GM18873 (cell line): ENCODE data around the gene ZCCHC4.
"Not testable (repeated sequence)": the region's sequence is repeated elsewhere in the genome, so short reads cannot be mapped to it uniquely, and the experiment has no call there.

ENCODE experiments used
- ATAC-seq: cut with Tn5 transposase; IDR thresholded peaks from one replicate; pipeline ENCODE4 v1.9.1; 2021; ENCODE audit warnings: mild to moderate bottlenecking, moderate library complexity, moderate number of reproducible peaks; ENCODE audit not compliant: unreplicated experiment, low FRiP score

The ZCCHC4 gene

GRCh38 chr4:25313201-25313895 is 774 bp downstream of the ZCCHC4 start:
- ATAC-seq = no peak

GRCh38 chr4:25320336-25320735 is 7.8 kb downstream of the ZCCHC4 start:
- ATAC-seq = no peak

- ATAC-seq = no peak
These were observed 8.2 kb downstream of the ZCCHC4 start for GRCh38 chr4:25320773-25321172.

DNA sequence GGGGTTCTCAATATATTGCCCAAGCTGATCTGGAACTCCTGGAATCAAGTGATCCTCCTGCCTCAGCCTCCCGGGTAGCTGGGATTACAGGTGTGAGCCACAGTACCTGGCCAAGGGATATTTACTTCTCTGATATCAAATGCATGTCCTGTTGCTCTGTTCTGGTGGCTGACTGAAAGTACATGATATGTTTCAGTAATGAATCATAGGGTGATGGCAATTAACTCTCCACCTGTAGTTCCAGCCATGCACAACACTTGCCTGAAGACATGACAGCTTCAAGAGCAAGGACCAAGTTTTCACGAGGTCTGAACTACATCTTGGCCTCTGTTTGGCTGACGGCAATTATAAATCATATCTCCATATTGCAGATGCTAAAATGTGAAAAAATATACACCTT is 9.1 kb downstream of the ZCCHC4 start:
- no peak for ATAC-seq

DNA sequence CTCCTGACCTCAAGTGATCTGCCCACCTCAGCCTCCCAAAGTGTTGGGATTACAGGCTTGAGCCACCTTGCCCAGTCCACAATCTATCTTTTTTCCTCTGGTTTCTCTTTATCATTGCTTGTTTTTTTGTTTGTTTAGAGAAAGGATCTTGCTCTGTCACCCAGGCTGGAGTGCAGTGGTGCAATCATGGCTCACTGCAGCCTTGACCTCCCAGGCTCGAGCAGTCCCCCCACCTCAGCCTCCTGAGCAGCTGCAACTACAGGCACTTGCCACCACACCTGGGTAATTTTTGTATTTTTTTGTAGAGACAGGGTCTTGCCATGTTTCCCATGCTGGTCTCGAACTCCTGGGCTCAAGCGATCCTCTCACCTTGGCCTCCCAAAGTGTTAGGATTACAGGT is 15.9 kb downstream of the ZCCHC4 start:
- not testable (repeated sequence) for ATAC-seq

GRCh38 chr4:25330335-25330734 is 17.8 kb downstream of the ZCCHC4 start:
- no peak for ATAC-seq

DNA sequence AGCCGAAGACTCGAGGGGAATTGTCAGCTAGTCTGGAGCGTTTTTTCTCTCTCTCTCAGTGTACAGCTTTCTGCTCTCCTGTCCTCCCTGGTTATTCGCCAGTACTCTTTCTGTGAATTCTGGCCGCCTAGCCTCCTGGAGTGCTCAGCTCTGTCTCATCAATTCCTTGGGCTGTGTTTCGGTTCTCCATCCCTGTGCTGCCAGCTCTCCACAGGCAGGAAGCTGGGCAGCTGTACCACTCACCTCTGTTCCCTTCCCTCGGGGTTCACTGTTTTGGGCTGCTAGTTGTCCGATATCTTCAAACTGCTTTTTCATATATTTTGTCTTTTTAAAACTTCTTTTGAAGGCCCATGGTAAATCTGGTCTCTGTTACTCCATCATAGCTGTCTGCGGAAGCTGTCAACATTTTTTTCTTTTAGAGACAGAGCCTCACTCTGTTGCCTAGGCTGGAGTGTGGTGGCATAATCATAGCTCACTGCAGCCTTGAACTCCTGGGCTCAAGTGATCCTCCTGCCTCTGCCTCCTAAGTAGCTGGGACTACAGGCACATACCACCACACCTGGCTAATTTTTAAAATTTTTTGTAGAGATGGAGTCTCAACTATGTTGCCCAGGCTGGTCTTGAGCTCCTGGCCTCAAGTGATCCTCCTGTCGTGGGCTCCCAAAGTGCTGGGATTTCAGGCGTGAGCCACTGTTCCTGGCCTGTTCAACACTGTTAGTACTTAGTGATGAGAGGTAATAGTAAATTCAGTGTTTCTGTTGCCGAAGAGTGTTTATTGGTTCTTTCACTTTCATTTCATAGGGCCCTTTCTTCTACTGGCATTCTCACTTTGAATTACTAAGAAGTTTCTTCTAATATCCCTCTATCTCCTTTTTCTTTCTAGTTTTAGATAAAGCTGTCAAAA is 18.6 kb downstream of the ZCCHC4 start:
- ATAC-seq = peak; percentile 81

GRCh38 chr4:25343671-25344070 is 31.1 kb downstream of the ZCCHC4 start:
- no peak for ATAC-seq

DNA sequence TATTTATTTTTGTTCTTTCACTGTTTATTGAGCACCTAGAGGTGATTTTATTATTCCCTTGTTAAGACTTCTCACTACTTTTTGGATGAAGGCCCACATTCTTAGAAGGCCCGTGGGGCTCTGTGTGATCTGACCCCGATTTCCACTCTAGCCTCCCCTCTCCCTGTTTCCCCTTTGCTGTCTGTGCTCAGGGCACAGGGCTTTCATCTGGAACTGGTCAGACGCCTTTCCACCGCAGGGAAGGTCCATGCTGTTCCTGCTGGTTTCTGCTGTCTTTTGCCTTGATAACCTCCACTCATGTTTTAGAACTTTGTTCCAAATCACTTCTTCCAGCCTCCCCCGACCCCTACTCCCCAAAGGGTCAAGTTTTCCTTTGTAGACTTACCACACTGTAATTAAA is 33.2 kb downstream of the ZCCHC4 start:
- no peak for ATAC-seq

GRCh38 chr4:25346913-25347312 is 34.3 kb downstream of the ZCCHC4 start:
- no peak for ATAC-seq

DNA sequence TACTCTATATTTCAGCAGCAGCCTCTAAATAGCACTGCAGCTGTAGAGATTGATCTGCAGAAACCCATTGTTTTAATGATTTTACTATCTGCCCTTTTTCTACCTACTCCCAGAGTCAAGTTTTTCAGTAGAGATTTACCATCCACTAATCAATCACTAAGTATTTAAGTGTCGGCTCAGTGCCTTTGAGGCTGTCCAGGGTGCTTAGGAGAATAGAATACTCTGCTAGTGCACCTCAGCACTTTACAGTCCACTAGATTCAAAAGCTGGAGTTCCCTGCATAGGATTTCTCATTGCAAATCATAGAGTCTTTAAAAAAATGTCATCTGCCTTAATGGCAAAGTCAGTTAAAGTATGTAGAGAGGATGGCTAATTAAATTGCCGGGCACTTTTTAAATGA is 34.9 kb downstream of the ZCCHC4 start:
- ATAC-seq = no peak

- ATAC-seq = no peak
These were observed 35.4 kb downstream of the ZCCHC4 start for GRCh38 chr4:25347971-25348370.

DNA sequence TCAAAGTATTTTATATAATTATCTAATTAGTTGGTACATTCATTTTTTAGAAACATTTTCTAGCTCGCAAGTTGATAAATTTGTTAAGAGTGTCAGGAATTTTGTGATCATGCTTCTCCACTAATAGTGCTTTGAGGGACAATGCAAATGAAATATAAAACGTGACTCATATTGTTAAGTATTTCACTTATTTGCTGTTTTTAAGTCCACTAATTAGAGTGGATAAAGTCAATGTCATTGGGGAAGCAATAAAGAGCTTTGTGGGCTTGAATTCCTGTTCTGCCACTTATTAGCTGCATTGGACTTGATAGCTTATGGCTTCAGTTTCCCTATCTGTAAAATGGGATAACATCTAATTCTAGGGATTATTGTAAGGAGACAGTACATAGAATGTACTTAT is 38.0 kb downstream of the ZCCHC4 start:
- ATAC-seq = no peak

- no peak for ATAC-seq
These were observed 39.3 kb downstream of the ZCCHC4 start for GRCh38 chr4:25351777-25352416.

- ATAC-seq = no peak
These were observed 43.5 kb downstream of the ZCCHC4 start for GRCh38 chr4:25356068-25356467.

DNA sequence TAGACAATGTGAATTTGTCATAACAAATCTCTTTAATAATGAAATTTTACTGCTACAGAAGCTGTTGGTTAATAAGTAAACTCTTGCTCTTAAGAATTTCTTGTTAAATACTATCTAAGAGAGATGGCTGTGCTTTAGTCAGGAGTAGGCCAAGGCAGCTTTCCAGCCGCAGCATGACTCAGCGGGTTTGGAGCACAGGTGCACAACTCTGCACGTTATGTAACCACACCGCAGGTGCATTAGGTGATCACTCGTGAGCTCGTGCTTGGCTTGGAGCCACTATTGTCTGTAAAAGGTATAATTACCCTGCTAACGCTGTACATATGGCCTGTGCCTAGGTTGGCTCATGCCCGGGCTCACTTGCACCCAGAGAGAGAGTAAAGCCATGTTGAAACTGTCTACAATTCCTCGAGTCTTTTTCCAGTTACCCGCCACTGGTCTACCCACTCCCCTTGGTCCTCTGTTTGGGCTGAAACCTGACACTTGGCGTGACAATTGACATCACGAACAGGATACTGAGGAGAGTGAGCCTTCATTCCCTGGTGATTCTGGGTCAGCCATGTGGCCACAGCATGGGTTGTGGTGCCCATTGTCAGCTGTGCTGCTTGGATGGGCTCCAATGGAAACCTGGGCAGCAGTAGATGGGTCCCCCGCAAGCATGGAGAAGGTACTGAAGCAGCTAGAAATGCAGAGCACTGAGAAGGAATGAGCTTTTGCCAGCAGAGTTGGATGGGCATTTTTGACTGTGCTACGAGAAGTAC is 46.1 kb downstream of the ZCCHC4 start:
- ATAC-seq = no peak

- ATAC-seq = no peak
These were observed 48.7 kb downstream of the ZCCHC4 start for GRCh38 chr4:25361253-25361652.

DNA sequence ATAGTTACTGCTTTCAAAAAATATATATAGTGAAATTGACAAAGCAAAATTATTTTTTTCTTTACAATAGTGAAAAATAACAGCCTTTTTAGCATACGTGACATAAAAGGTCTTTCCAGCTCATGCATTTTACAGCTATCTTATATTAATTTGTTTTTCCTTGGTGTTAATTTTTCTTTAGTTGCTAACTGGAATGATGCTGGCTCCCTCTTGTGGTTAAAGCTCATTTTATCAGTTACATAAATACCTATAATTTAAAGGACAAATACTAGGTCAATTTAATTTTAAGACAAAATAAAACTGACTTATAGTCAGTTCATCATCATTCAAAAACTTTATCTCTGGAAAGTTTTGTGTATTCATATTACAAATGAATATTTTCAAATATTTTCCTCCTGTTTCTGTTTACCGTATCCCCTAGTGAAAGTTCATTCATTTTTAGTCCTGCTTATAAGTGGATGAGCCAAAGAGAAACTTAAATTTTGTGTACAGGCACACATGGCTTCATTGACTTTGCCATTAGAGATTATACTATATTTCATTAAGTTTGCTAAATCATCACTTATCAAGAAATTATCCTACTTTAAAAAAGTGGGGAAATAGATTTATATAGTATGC is 54.5 kb downstream of the ZCCHC4 start:
- no peak for ATAC-seq

- no peak for ATAC-seq
These were observed 55.3 kb downstream of the ZCCHC4 start for GRCh38 chr4:25367877-25368276.

GRCh38 chr4:25368315-25368714 is 55.7 kb downstream of the ZCCHC4 start:
- ATAC-seq = no peak
